AG08396 (cell line): ENCODE data around the gene CS.
A peak's percentile ranks its signal among the peaks of the same experiment; 100 is the strongest.
"Not testable (repeated sequence)": the region's sequence is repeated elsewhere in the genome, so short reads cannot be mapped to it uniquely, and the experiment has no call there.

ENCODE experiments used
- DNase-seq: peaks from one replicate; pipeline ENCODE4 v3.0.0; 2012; ENCODE audit warnings: low spot score, mixed read lengths

The CS gene

GRCh38 chr12:56280849-56281248 is 19.3 kb downstream of the CS start:
- no peak for DNase-seq

- no peak for DNase-seq
These were observed 21.2 kb downstream of the CS start for GRCh38 chr12:56278905-56279304.

- no peak for DNase-seq
These were observed 25.8 kb downstream of the CS start for GRCh38 chr12:56274299-56274698.

- not testable (repeated sequence) for DNase-seq
These were observed 27.7 kb downstream of the CS start for GRCh38 chr12:56272468-56272867.

- peak; percentile 63 for DNase-seq
These were observed 29.1 kb downstream of the CS start for GRCh38 chr12:56271031-56271430.

- no peak for DNase-seq
These were observed 32.6 kb downstream of the CS start for GRCh38 chr12:56267443-56268071.

GRCh38 chr12:56266693-56267442 is 33.3 kb downstream of the CS start, which contains the start of gene COQ10A:
TSS of gene COQ10A (plus strand) at chr12:56266942. CDS start at chr12:56267119, 177 bp downstream.
- peak; percentile 97 for DNase-seq

- DNase-seq: not testable (repeated sequence)
These were observed 34.0 kb downstream of the CS start for GRCh38 chr12:56266068-56266692.

- not testable (repeated sequence) for DNase-seq
These were observed 37.2 kb downstream of the CS start for GRCh38 chr12:56262955-56263354.

GRCh38 chr12:56261503-56262232 is 38.5 kb downstream of the CS start:
- peak; percentile 80 for DNase-seq

GRCh38 chr12:56260921-56261320 is 39.2 kb downstream of the CS start:
- DNase-seq: no peak

GRCh38 chr12:56260380-56260779 is 39.8 kb downstream of the CS start:
- DNase-seq: no peak

- DNase-seq: no peak
These were observed 41.3 kb downstream of the CS start for GRCh38 chr12:56258820-56259183.

GRCh38 chr12:56258068-56258819 is 41.9 kb downstream of the CS start, which contains the start of gene ANKRD52:
TSS of gene ANKRD52 (minus strand) at chr12:56258384. CDS start at chr12:56258269, 115 bp downstream.
- DNase-seq: peak; percentile 95

- peak; percentile 61 for DNase-seq
These were observed 42.6 kb downstream of the CS start for GRCh38 chr12:56257491-56258067.

- no peak for DNase-seq
These were observed 43.1 kb downstream of the CS start for GRCh38 chr12:56257071-56257470.

- no peak for DNase-seq
These were observed 43.7 kb downstream of the CS start for GRCh38 chr12:56256326-56256960.

GRCh38 chr12:56255671-56256070 is 44.5 kb downstream of the CS start:
- no peak for DNase-seq

GRCh38 chr12:56253091-56253490 is 47.0 kb downstream of the CS start:
- no peak for DNase-seq

- no peak for DNase-seq
These were observed 47.5 kb downstream of the CS start for GRCh38 chr12:56252649-56253048.

GRCh38 chr12:56248711-56249110 is 51.4 kb downstream of the CS start:
- no peak for DNase-seq
